Measurements from ENCODE around the gene LRFN2. TPM values are rescaled to one million over a fixed set of nuclear protein-coding genes. Genes with fewer than 3 reads are reported as not detected.
A peak's percentile ranks its signal among the peaks of the same experiment; 100 is the strongest.

The LRFN2 gene
- polyA plus RNA-seq, 3 donors, result not detected

DNA sequence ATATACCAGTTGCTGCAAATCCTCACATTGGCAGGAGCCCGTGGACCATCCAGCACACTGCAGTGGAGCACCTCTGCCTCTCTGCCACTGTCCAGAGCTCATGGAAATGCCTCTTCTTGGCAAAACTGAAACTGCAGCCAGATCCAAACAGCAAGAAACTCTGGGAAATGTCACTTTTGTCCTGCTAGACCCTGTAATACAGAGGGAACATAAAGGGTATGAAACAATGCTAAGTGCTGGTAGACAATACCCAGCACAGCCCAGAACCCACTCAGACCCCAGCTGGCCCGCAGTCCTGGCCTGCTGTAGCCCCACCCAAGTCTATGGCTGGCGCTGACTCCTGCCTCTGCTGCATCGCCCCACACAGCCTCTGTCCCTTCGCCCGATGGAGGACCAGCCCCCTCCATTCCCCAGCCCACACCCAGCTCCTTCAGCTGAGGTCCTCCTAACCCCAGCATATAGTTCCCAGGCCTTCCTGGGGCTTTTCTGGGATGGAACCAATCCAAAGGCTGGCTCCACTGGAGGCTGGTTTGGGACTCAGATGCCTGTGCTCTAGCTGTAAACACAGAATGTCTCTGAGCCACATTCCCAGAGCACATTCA lies 242.5 kb downstream of the LRFN2 start:
- Histone ChIP-seq H2AFZ (ENCODE audit: insufficient read depth, low read depth, low read length, poor library complexity, severe bottlenecking) (no peak overlapping the region), H3K4me3 (replicated peaks in 1 of 3; ENCODE audit: low read depth in 2 of 3, low read length in 3 of 3) (no peak overlapping the region), H3K36me3 (replicated peaks in 1 of 2; ENCODE audit: control insufficient read depth in 1 of 2, insufficient read depth in 2 of 2, low read length in 2 of 2) (no peaks in the 10 kb centered on the region), H3K9me3 (replicated peaks in 1 of 2; ENCODE audit: control insufficient read depth in 1 of 2, insufficient read depth in 1 of 2, low read length in 2 of 2) (no peaks in the 10 kb centered on the region), H3K4me2 (replicated peaks; ENCODE audit: extremely low read depth, low read length, poor library complexity, severe bottlenecking) (no peak overlapping the region), H3K9ac (ENCODE audit: insufficient read depth, low read length, poor library complexity, severe bottlenecking) (no peak overlapping the region), H3K79me2 (ENCODE audit: insufficient read depth, low read length) (no peaks in the 10 kb centered on the region), H3K27ac (ENCODE audit: low read depth in 1 of 2, low read length in 2 of 2) (no peak overlapping the region), H4K20me1 (ENCODE audit: insufficient read depth, low read length) (no peaks in the 10 kb centered on the region), H3K4me1 (ENCODE audit: control insufficient read depth in 1 of 2, insufficient read depth in 2 of 2, low read length in 2 of 2) (no peaks in the 10 kb centered on the region), H3K27me3 (ENCODE audit: control insufficient read depth in 2 of 2, insufficient read depth in 2 of 2, low read length in 2 of 2) (no peaks in the 10 kb centered on the region)
- Mint-ChIP-seq H3K27me3 (ENCODE audit: low read depth in 3 of 3) (peaks cover 0 to 8% (median 3%) of the 10 kb centered on the region in 3 donors), H3K4me3 (no peak overlapping the region), H3K27ac (peak overlapping the region in 1 of 7 donors; percentile 13), H3K4me1 (no peaks in the 10 kb centered on the region), H3K9me3 (no peaks in the 10 kb centered on the region), H3K36me3 (no peaks in the 10 kb centered on the region)
- 82% methylated on average over 6 of the region's 6 CpGs for WGBS (ENCODE audit: insufficient coverage)
- DNase-seq, result no peak
- TF ChIP-seq, protein P1, sequence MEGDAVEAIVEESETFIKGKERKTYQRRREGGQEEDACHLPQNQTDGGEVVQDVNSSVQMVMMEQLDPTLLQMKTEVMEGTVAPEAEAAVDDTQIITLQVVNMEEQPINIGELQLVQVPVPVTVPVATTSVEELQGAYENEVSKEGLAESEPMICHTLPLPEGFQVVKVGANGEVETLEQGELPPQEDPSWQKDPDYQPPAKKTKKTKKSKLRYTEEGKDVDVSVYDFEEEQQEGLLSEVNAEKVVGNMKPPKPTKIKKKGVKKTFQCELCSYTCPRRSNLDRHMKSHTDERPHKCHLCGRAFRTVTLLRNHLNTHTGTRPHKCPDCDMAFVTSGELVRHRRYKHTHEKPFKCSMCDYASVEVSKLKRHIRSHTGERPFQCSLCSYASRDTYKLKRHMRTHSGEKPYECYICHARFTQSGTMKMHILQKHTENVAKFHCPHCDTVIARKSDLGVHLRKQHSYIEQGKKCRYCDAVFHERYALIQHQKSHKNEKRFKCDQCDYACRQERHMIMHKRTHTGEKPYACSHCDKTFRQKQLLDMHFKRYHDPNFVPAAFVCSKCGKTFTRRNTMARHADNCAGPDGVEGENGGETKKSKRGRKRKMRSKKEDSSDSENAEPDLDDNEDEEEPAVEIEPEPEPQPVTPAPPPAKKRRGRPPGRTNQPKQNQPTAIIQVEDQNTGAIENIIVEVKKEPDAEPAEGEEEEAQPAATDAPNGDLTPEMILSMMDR (IDR thresholded peaks at IDR 0.05), result no peak
- intact Hi-C loops (cut with micrococcal nuclease), result no loop called here

DNA sequence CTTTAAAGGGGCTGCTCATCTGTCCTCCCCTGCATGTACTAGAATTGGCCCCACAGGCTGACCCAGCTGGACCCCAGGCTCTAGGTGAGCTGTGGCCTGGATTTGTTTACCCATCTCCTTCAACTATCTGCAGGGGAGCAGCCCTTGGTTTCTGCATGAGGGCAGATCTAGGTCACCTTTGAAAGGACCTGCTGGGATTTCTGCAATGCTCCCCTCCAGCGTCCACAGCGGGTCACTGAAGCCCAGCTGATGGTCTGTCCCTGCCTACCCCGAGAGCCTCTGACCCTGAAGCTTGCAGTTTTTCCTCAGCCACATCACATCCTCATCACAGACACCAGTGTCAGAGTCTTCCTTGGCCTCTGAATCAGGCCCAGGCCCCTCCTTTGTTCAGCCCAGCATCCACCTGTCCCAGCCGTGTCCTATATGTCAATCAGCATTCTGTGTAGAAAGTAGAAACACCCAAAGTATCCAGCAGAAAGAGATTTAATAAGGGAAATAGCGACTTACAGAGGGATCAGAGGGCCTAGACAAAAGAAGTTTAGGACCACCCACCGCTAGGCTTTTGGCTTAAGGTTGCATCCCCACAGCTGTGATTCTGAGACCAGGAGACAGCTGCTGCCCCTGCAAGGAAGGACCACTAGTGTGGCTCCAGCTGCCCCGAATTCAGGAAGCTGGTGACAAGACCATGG lies 243.1 kb downstream of the LRFN2 start:
- H3K36me3 Mint-ChIP-seq, result no peaks in the 10 kb centered on the region
- DNase-seq, result no peak
- intact Hi-C loops (cut with micrococcal nuclease), result no loop called here
- Histone ChIP-seq H2AFZ (ENCODE audit: insufficient read depth, low read depth, low read length, poor library complexity, severe bottlenecking) (no peak overlapping the region), H3K27ac (ENCODE audit: low read depth in 1 of 2, low read length in 2 of 2) (no peak overlapping the region), H3K36me3 (replicated peaks in 1 of 2; ENCODE audit: control insufficient read depth in 1 of 2, insufficient read depth in 2 of 2, low read length in 2 of 2) (no peaks in the 10 kb centered on the region), H3K9me3 (replicated peaks in 1 of 2; ENCODE audit: control insufficient read depth in 1 of 2, insufficient read depth in 1 of 2, low read length in 2 of 2) (no peaks in the 10 kb centered on the region), H4K20me1 (ENCODE audit: insufficient read depth, low read length) (no peaks in the 10 kb centered on the region), H3K27me3 (ENCODE audit: control insufficient read depth in 2 of 2, insufficient read depth in 2 of 2, low read length in 2 of 2) (no peaks in the 10 kb centered on the region), H3K9ac (ENCODE audit: insufficient read depth, low read length, poor library complexity, severe bottlenecking) (no peak overlapping the region), H3K4me3 (replicated peaks in 1 of 3; ENCODE audit: low read depth in 2 of 3, low read length in 3 of 3) (no peak overlapping the region), H3K79me2 (ENCODE audit: insufficient read depth, low read length) (no peaks in the 10 kb centered on the region), H3K4me2 (replicated peaks; ENCODE audit: extremely low read depth, low read length, poor library complexity, severe bottlenecking) (no peak overlapping the region), H3K4me1 (ENCODE audit: control insufficient read depth in 1 of 2, insufficient read depth in 2 of 2, low read length in 2 of 2) (no peaks in the 10 kb centered on the region)
- 88% methylated on average over 6 of the region's 7 CpGs for WGBS (ENCODE audit: insufficient coverage)
- no peak overlapping the region for H3K4me3 Mint-ChIP-seq
- H3K27ac Mint-ChIP-seq, result no peak overlapping the region
- TF ChIP-seq, protein P1 (IDR thresholded peaks at IDR 0.05), result no peak
- no peaks in the 10 kb centered on the region for H3K9me3 Mint-ChIP-seq
- H3K27me3 Mint-ChIP-seq (ENCODE audit: low read depth in 3 of 3), result peaks cover 0 to 8% (median 5%) of the 10 kb centered on the region in 3 donors
- H3K4me1 Mint-ChIP-seq, result no peaks in the 10 kb centered on the region

Data from CD14-positive monocyte (primary cell).